ENCODE measurements around the gene CAMK4.

The CAMK4 gene

DNA sequence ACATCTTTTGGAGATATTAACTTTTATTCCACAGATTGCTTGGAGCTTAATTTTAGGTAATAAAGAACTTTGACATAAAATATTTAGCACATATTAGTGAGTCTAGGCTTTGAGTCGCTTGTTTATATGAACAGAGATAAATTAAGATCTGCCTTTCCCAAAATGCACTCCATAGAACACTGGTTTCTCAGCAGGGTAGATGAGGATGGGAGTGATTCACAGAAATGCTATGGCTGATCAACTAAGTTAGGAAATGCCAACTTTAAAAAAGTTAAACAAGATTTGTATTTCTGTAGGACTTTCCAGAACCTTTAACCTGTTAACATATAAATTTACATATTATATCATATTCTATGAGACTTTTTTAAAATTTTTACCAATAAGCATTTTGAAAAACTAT is 222.9 kb downstream of the CAMK4 start:
- no peak for DNase-seq

DNA sequence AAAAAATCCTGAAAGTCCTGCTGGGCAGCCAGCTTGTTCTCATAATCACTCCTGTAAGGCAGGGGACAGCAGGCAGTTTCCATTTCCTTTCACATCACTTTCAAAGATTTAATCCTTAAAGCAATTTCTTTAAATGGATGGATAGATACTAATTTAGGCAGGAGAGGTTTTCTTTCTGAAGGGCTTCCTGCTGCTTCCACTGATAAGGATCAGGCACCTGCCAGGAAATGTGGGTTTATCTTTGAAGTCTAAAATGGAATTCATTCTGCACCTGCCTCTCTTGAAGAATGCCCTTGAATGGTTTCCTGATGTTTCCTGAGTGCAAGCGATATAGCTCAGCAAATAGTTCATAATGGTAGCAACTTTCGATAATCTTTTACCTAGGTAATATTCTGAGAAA is 223.6 kb downstream of the CAMK4 start:
- no peak for DNase-seq

DNA sequence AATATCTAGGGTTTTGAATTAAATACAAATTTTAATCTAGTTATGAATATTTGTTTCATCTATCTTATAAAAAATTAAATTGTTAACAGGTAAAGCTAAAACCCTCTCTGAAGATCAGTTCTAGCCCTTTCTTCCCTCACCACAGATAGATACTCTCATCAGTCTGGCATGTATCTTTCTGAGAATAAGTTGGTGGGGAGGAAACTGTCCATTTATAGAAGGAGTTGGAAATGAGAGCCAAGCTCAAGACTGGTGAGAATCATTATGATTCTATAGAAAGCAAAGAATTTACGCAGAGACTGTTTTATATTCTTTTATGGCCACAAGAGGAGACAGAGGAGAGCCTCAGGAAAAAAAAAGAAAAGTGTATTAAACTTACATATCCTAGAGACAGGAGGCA is 229.1 kb downstream of the CAMK4 start:
- DNase-seq, result no peak

DNA sequence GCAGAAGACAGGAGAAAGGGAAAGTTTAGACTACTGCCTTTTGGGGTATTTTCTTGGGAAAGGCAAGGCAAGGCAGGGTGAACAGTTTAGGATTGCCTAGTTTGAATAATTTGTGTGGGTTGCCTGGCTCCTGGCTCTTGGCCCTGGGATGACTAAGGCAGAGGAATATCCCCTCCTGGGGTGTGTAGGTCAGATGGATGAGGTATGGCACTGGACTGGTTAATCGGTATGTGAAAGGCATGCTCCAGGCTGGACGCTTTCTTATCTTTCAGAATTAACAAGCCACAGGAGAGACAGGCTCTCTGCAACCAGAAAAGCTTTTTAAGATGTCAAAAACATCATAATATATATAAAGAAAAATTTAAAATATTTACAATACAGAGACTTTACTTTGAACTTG is 229.6 kb downstream of the CAMK4 start:
- DNase-seq, result no peak

DNA sequence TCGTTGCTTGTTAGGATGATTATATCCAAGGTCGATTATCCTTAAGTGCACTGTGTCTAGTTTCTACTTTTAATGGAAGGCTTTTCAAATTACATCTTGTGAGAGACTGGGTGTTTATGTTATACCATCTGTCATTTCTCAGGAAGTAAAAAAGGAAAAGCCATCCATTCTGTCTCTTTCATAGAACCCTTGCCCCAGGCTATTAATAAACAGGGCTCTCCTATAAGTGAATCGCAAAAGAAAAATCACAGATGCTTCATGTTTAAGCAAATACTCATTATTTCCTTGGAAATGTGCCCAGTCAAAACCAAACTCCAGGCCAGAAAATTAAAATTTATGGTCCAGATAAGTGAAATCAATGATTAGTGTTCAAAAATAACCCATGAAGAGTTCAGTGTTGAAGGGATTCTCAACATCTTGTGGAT is 230.0 kb downstream of the CAMK4 start:
- no peak for DNase-seq

DNA sequence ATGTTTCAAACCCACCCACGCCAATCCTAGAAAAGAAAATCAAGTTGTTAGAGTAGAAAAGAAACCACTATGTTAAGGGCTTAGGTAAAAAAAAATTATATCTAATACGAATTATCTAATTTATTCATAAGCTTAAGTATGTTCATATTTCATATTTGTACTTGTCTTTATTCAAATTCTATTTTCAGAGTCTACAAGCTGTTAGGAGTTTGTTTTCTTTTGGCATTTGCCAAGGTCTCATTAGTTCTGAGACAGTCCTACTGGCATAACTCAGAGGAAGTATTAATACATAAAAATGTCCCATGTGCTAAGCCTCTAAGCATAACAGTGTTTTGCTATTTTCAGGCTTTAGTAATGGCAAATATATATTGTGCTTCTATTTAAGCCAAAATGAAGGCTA is 230.6 kb downstream of the CAMK4 start:
- no peak for DNase-seq

DNA sequence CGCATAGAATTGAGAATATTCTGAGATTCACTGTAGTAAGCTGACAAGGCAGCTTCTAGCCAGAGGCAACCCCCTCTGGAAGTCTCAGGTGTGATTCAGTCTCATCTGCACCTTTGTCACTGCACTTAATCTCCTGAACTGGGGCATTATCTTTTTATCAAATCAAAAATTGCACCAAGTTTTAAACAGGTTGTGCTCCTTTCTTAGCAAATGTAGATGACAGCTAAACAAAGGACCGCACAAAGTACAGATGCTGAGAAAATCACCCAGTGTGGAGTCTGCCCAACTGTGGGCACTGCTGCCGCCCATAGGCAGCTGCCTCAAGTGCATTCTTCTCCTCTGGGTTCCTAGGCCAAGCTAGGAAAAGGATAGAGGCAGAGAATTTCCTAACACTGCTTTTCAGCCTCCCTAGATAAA is 237.1 kb downstream of the CAMK4 start:
- no peak for DNase-seq

DNA sequence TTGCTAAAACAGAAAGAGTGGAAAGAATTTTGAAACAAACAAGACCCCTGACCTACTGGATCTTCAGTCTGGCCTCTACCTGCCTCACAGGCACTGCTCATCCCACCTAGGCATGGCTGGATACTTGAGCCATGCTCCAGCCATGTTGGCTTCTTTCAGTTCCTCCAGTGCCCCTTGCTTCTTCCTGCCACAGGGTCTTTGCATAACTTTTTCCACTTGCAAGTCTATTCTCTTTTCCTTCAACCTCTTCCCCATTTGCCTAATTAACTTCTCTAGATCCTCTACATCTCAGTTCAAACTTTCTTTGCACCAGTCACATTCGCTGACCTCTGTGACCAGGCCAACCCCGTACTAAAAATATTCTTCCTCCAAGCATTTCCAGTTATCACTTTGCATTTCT is 237.8 kb downstream of the CAMK4 start:
- no peak for DNase-seq

DNA sequence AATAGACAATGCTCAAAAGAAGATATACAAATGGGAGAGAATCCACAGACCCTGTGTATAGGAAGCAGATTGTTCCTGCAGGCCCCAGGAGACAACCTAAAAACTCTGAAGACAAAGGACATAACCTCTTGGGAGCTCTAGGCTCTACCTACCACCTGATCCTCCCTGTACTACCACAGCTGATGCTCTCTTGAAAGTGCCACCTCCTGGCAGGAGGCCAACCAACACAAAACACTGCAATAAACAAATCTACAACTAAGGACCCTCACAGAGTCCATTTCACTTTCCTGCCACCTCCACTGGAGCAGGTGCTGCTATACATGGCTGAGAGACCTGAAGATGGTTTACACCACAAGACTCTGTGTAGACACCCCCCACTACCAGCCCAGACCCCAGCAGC is 239.1 kb downstream of the CAMK4 start:
- DNase-seq, result no peak

DNA sequence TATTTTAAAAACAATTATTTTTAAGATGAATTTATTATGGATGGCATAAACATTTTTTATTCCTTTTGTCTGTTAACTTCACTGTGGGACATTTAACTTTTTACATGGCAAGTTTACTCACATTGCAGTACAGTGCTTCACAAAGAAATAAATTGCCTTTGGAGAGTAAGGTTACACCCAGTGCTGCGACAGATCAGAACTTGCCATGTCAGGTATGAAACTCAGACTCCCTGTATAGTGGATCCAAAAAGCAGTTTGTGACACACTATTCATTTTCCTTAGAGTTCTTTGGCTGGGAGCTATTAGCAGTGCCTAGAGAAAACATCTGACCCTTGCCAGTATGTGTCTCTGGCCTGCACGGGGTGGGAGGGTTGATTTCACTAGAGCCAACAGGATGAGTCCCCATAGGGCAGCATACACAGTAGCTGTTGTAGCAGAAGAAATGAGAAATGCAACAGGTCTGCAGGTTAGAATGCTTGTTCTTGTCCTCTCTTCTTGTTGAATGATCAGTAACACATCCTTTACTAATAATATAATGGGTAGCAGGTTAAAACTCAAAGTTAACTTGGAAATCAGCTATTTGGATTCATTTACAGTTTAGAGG is 245.2 kb downstream of the CAMK4 start:
- DNase-seq, result no peak

DNA sequence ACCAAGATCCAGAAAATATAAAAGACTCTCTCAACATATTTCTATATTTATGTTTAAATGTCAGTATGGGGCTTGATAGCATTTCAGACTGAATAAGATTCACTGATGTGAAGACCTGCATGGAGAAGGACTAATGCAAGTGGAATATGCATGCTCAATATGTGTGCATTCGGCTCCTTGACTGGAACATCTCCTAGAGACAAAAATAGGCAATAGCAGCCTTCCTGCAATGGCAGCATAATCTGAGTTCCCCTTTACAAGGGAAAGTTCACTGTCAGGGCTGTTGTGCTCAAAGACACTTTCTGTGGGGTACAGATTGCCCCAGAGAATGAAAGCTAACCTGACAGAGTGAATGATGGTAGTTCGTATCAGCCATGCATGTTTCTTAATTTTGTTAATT is 245.7 kb downstream of the CAMK4 start:
- no peak for DNase-seq

DNA sequence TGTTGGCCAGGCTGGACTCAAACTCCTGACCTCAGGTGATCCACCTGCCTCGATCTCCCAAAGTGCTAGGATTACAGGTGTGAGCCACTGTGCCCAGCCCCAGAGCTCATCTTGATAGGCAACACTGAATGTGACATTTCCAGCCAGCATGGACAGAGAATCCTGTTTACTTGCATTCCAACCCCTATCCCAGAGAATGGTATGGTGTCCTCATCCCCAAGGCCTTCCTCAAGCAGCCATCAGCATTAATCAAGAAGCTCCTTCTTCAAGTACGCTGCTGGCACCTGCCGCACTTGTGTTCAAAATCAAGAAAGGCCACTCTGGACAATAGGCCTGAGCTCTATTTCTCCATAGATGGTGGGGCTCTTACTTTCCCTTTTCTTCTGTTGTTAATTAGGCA is 247.9 kb downstream of the CAMK4 start:
- DNase-seq, result no peak

DNA sequence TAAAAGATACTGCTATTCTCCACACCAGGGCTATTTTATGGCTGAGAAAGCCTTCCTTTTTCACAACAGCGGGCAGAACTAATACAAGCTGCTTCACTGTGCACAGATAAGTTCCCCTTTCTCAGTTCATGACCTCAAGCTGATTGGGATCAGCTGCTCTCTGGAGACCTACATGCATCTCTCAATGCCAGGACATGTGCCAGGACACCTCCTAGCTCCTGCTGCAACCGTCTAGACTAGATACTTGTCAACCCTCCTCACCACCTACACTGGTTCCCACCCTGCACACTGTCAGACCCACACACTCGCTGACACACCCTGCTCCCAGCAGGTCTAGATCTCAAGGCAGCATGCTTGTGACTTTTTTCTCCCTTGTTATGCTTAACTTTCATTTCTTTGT is 248.4 kb downstream of the CAMK4 start:
- DNase-seq, result no peak

DNA sequence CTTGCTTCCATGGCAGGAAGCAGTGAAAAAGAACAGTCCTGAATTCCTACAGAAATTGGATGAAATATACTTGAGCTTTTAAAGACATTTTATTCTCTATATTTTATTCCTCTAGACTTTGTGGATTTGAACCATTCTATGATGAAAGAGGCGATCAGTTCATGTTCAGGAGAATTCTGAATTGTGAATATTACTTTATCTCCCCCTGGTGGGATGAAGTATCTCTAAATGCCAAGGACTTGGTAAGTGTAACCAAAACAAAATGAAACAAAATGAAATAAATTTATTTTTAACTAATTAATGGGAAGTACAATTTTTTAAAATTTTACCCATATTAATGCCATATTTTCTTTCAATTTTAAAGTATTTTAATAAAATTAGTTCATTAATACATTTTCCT is 254.1 kb downstream of the CAMK4 start:
- no peak for DNase-seq

DNA sequence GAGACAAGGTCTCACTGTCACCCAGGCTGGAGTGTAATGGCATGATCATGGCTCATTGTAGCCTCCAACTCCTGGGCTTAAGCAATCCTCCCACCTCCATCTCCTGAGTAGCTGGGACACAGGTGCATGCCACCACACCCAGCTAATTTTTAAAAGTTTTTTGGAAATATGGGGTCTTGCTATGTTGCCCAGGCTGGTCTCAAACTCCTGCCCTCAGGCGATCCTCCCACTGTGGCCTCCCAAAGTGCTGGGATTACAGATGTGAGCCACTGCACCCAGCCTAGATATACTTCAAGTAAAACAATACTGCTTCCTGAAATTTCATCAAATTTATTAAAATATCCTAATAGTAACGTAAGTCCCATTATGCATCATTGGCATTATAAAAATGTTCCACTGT is 254.7 kb downstream of the CAMK4 start:
- no peak for DNase-seq

DNA sequence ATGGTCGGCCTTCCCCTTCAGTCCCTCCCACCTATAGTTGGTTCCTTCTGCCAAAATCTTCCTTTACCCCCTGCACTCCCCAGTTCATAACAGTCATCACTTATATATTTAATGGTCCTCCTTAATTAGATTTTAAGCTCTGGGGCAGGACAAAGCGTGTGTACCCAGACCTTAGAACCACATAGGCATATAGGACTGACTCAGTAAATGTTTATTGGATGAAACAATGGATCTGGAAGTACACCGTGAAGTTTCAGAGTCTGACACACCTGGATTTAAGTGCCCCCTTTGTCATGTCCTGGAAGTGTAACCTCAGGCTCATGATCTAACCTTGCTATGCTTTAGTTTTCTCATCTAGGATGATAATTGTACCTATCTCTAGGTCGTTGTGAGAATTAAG is 256.2 kb downstream of the CAMK4 start:
- no peak for DNase-seq

DNA sequence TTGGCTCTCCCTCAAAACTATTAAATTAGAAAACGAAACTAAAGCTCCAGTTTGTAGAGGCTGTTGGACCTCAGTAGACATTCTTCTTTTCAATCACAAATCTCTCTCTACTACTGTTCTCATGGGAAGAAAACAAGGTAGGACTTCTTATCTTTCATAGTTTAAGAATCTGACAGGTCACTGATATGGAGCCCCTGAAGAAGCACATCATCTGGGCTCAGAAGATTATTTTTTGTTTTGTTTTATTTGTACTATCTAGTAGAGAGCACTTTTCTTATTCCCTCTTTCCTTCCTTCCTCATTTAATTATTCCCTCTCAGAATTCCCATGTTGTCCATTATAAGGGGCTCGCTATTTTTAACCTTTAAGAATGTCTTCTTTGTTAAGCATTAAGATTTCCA is 261.9 kb downstream of the CAMK4 start:
- DNase-seq, result no peak

DNA sequence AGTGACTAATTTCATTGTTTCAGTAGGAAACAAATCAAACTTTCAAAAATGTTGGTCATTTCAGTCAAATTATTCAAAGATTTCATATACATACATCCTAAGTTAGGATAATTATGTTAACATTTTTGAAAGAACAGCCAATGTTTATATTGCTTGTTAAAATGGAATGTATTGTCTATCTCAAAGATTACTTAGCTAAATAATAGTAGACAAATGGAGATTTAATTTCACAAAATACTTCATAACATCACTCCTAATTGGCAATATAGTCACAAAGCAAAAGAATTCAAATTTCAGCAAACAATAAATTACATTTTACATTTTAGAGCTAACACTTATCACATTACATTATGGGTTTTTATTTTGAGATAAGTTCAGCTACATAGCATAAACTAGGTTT is 262.7 kb downstream of the CAMK4 start:
- no peak for DNase-seq

DNA sequence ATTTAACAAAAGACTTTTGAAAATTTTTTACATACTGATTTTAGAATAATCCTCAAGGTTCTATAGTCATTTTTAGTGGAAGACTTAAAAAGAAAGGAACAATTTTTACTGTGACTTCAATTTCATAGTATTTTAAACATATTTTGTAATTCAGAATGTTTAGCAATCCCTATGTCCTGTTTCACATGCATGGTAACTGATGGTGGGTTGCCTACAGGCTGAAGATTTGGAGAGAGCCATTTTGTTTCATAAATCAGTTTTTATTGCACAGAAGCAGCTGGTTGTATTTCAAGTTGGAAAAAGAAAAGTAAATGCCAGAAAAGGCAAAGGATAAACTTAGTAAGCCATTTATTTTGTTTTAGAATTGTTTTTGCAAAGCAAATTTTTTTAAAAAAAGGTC is 264.2 kb downstream of the CAMK4 start:
- DNase-seq, result no peak

DNA sequence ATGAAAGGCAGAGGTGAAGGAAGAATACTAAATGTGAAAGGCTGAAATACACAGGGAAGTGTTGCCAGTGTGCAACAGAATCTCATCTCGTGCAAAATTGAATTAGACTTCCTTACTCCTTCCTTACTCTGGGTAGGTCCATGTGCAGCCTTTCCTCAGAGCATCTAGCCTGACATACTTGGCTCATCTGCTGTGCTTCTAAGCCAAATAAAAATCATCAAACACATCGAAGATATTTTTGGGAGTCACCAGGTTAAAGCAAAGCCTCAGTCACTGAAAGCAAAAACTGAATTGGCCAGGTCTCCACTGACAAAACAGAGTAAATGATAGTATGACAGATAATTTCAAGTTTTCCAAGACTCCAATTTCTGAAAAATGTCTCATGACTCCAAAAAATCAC is 268.8 kb downstream of the CAMK4 start:
- DNase-seq, result no peak

DNA sequence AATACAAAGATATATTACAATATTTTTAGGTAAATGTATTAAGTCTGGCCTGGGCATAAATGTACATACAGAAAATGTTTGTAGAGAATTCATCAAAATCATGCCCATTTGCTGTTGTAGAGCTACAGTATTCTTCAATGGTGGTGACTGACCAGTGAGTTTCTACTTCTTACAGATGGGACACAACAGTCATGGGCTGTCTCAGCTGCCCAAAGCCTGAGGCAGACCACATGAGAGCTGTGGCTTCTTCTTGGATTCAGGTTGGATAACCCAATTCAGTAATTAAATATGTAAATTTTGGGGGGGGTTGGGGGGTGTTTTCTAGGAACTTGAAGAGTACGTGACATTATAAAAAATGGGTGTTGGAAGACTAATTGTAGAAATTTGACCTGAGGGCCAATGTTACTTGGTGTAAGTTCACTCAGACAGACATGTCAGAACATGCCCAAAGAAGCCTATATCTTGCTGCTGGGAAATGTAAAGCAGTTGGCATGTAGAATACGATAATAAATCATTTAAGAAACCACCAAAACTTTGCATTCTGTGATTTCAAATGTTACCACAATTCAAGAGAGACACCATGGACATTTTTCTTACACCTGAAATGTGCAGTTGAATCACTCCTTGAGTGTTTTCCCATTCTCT is 270.3 kb downstream of the CAMK4 start:
- no peak for DNase-seq

DNA sequence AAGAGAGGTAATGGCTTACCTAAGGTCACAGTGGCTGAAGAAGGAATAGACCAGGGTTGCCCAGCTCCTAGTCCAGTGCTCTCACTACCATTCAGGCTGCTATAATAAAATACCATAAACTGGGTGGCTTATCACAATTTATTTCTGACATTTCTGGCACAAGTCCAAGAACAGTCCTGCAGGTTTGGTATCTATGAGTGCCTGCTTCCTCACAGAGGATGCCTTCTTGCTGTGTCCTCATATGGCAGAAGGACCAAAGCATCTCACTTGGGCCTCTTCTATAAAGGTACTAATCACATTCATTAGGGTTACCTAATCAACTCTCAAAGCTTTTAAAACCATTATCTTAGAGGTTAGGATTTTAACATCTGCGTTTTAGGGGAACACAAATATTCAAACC is 271.0 kb downstream of the CAMK4 start:
- no peak for DNase-seq

DNA sequence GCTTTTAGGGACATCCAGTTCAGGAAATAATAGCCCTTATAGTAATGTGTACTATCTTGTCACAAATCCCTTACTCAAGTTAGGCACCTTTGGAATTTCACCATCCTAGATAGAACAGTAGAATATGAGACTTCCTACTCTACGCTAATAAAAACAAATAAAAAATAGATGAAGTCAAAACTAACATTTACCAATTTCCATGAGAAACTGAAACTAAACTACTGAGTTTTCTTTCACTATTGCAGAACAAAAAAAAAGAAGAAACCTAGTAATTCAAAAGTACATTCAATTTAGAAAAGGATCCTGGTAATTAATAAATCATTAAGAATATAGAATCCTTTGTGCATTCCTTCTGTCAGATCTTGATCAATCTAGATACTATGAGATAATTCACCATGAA is 274.2 kb downstream of the CAMK4 start:
- no peak for DNase-seq

DNA sequence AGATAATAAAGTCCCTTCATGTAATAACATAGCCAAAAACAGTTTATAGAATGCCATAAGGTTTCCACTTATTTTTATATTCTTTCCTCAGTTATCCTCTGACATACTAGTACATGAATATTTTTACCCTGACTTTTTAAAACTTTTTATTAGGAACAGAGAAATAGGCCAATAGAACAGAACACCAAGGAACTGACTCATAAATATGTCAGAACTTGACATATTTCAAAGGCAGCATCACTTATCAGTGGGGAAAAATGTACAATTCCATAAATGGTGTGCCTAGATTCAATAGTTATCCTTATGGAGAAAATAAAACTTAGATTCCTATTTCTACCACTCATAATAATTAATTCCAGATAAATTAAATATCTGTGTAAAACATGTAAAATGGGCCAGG is 278.8 kb downstream of the CAMK4 start:
- no peak for DNase-seq

DNA sequence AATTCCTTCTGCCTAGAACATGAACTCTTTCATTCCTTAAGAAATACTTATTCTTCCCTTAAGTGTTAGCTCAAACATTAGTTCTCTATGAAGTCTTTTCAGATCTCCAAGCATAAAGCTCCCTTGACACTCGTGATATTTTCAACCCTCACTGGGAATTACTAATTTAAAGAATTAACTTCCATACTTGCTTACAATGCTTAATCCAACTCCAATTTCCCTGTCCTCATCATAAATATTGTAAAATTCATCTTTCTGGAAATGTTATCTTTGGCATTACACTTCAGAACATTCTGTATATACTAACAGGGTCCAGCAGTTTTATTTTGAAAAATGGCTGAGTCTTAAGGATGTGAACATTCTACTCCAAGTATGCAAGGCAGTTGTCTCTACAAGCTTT is 280.9 kb downstream of the CAMK4 start:
- no peak for DNase-seq

Data from activated CD4-positive, alpha-beta T cell treated with anti-CD3 and anti-CD28 coated beads, Interleukin-2, amount 50 U/mL, for 16 hours (primary cell).